NCI-H2029 treated with DMSO at 0.1 percent for 48 hours (cell line): ENCODE results near the gene PAQR3.
A peak's percentile ranks its signal among the peaks of the same experiment; 100 is the strongest.
"Not testable (repeated sequence)": the region's sequence is repeated elsewhere in the genome, so short reads cannot be mapped to it uniquely, and the experiment has no call there.

Source experiments
- DNase-seq: peaks from one replicate; lab custom pipeline; 2025; lab: John Stamatoyannopoulos, UW

The PAQR3 gene

DNA sequence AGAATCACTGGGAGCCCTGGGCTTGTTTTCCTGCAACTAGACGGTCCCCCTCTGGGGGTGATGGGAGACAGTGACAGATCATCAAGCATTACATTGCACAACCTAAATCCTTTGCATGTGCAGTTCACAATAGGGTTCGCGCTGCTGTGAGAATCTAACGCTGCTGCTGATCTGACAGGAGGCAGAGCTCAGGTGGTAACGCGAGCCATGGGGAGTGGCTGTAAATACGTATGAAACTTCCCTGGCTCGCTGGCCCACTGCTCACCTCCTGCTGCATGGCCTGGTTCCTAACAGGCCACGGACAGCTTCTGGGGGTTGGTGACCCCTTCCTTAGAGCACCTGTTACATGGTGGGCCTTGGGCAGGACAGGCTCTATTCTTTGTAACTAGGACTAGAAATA is 10.4 kb downstream of the PAQR3 start:
- DNase-seq, result no peak

- DNase-seq, result no peak
Measured at GRCh38 chr4:78926826-78927225, 12.4 kb downstream of the PAQR3 start.

- DNase-seq, result no peak
Measured at GRCh38 chr4:78923464-78924312, 15.6 kb downstream of the PAQR3 start.

DNA sequence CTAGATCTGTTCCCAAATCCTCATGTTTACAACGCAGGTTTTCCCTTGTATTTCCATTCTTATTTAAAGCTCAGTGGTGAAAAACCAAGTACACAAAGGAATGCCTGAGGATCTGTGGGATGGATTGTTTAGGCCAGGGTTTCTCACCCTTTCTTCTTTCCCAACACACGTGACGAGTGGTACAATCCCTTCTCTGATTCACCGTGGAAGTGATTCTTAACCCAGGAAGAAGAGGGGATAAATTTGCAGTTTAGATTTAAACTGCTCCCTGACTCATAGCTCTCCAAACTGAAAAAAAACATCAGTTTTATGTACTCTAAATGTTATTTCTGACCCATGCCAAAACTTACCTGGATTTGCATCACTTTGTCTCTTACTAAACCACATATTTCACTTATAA is 17.0 kb downstream of the PAQR3 start:
- no peak for DNase-seq

DNA sequence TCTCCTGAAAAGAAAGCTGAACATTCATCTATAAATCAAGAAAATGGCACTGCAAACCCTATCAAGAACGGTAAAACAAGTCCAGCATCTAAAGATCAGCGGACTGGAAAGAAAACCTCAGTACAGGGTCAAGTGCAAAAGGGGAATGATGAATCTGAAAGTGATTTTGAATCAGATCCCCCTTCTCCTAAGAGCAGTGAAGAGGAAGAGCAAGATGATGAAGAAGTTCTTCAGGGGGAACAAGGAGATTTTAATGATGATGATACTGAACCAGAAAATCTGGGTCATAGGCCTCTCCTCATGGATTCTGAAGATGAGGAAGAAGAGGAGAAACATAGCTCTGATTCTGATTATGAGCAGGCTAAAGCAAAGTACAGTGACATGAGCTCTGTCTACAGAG is 28.6 kb downstream of the PAQR3 start:
- DNase-seq, result no peak

DNA sequence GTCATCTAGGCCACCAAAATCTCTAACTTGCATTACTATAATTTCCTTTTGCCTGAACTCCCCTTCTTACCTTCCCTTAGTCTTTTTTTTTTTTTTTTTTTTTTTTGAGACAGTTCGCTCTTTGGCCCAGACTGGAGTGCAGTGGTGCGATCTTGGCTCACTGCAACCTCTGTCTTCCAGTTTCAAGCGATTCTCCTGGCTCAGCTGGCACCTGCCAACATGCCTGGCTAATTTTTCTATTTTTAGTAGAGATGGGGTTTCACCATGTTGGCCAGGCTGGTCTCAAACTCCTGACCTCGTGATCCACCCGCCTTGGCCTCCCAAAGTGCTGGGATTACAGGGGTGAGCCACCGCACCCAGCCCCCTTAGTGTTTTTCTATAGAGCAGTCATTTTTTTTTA is 30.3 kb downstream of the PAQR3 start:
- not testable (repeated sequence) for DNase-seq

DNA sequence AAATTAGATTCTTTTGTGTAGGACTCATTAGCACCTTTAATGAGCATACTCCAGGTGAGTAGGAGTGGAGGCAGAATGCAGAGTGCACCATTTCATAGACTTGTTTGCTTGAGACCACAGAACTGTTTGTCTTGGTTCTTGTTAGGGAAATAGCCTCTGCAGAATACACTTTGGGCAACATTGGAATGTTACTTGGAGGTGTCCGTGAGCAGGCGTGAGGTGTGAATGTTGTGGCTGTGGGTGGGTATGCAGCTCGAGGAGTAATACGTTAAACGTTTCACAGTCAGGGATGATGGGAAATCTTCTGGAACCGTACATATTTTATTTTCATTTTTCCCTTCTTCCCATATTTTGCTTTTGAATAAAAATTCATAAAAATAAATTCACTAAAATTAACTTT is 31.6 kb downstream of the PAQR3 start:
- DNase-seq, result no peak

DNA sequence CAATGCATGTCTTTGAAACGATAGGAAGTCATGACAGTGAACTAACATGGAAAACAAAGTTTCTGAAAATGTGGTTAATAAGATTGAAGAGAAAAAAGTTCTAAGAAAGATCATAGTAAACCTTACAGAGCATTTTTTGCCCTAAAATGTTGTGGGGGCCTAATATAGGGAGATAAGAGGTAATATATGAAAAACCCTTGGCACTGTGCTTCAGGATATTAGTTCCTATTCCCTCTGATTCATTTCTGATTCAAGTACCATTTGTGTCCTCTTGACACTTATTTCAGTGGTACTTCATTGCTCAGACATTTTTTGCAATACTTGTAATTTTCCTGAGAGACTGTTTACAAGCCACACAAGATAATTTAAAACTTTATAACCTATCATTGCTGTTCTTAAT is 35.1 kb downstream of the PAQR3 start:
- DNase-seq, result no peak

DNA sequence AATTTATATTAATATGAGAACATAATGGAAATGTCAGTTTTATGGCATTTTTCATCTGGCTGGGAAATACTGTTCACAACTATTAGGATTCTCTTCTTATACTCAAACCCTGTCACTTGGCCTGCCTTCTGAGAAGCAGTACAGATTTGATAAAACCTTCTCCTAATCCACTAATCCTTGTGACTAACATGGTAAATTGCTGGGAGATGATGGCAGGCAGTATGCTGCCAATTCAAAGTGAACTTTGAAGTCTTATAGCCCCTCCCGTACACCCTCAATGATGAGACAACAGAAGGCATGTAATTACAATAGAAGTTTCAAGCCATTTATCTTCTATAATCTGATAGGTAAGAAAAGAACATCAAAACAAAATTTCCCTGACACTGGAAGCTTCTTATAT is 36.9 kb downstream of the PAQR3 start:
- no peak for DNase-seq

DNA sequence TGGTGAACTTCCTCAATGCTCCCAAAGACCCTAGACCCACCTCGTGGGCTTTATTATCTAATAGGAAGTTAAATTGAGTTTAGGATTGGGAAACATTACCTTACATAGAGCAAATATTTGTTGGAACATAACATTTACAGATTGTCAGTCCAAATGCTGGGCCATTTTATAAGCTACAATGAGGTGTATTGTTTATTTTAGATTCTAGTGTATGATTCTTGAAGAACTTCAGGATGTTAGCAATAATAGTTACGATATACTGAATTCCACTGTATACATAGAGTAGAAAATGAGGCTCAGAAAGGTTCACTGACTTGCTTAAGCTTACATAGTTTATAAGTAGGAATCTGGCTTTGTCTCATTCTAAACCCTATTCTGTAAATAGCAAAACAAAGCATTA is 37.4 kb downstream of the PAQR3 start:
- no peak for DNase-seq

- no peak for DNase-seq
Measured at GRCh38 chr4:78899302-78899701, 39.9 kb downstream of the PAQR3 start.

DNA sequence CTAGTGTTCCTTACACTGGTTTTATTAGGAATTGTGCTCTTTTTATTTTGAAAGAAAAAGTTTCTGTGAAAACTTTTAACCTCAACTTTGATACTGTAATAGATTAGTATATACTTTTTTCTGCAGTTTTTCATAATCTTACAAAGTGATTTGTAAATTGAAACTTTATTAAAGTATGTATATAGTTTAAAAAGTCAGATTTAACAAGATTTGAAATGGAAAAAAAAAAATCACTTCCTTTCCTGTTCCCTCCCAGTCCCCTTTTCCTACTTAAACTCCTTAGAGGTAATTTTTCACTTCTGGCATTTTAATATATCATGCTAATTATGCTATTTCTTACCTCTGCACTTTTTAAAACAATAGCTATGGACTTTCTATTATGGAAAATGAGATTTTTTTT is 49.3 kb downstream of the PAQR3 start:
- no peak for DNase-seq

- no peak for DNase-seq
Measured at GRCh38 chr4:78885598-78885997, 53.6 kb downstream of the PAQR3 start.

GRCh38 chr4:78880874-78881492 is 58.3 kb downstream of the PAQR3 start:
- DNase-seq, result no peak

GRCh38 chr4:78878031-78878430 is 61.2 kb downstream of the PAQR3 start:
- no peak for DNase-seq

- no peak for DNase-seq
Measured at GRCh38 chr4:78876568-78877320, 62.5 kb downstream of the PAQR3 start.

GRCh38 chr4:78870056-78870455 is 69.2 kb downstream of the PAQR3 start:
- DNase-seq, result no peak

DNA sequence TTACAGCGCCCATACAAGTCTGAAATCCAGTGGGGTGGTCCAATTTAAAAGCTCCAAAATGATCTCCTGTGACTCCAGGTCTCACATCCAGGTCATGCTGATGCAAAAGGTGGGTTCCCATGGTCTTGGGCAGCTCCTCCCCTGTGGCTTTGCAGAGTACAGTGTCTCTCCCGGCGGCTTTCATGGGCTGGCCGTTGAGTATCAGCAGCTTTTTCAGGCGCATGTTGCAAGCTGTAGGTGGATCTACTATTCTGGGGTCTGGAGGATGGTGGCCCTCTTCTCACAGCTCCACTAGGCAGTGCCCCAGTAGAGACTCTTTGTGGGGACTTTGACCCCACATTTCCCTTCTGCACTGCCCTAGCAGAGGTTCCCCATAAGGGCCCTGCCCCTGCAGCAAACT is 70.5 kb downstream of the PAQR3 start:
- not testable (repeated sequence) for DNase-seq

GRCh38 chr4:78865451-78865850 is 73.8 kb downstream of the PAQR3 start:
- DNase-seq, result no peak

DNA sequence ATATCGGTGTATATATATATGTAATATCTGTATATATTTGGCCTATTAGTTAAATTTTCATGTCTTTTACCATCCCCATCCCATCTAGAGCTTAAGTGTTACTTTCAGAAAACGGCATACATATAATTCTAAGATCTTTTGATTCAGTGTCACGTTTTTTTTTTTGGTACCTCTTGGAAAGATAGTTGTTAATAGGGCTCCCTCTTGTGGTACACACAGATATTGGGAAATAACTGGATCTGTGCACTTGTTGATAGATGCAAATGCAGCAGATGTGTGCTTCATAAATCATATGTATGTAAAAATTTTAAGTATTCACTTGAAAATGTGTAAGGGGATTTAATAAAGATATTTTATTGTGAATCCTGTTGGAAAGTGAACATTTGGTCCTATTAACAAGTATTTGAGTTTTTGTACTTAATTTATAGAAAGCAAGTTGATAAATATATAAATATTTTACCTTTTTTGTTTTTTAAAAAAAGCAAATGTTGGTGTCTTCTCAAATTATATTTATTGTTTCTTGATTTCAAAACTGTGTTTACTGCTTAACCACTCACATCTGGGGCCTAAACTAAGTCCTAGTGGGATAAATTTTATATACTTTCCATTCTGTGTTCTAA is 74.7 kb downstream of the PAQR3 start:
- DNase-seq, result peak; percentile 74

GRCh38 chr4:78863991-78864390 is 75.2 kb downstream of the PAQR3 start:
- DNase-seq, result no peak

- DNase-seq, result no peak
Measured at GRCh38 chr4:78863254-78863869, 75.9 kb downstream of the PAQR3 start.
